ENCODE results near the gene MAN1A2. TPM values are rescaled to one million over a fixed set of nuclear protein-coding genes. Genes with fewer than 3 reads are reported as not detected.

MAN1A2 gene
- total RNA-seq, 4 donors from 2014 or later, result 23.3 to 77.6 (median 57.0) TPM

DNA sequence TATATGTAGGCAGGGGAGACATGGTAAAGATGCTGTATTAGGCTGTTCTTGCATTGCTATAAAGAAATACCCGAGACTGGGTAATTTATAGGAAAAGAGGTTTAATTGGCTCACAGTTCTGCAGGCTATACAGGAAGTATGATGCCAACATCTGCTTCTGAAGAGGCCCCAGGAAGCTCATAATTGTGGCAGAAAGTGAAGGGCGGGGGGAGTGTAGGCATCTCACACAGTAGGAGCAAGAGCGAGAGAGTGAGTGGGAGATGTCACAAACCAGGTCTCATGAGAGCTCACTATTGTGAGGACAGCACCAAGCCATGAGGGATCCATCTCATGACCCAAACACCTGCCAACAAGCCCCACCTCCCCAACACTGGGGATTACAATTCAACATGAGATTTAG is 21.1 kb downstream of the MAN1A2 start:
- Histone ChIP-seq H3K9me3 (peaks cover 0 to 10% of the 10 kb centered on the region in 2 donors), H3K4me1 (peaks cover 5 to 8% of the 10 kb centered on the region in 2 donors)

DNA sequence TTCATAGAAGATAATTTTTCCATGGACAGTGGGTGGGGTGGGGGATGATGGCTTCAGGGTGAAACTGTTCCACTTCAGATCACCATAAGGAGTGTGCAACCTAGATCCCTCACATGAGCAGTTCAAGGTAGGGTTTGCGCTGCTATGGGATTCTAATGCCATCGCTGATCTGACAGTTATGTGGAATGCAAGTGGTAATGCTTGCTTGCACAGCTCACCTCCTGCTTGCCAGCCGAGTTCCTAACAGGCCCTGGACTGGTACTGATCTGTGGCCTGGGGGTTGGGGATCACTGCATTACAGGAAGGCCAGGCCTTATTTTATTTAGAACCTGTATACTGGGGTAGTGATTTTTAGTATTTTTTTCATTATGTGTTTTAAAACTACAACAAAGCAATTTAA is 22.0 kb downstream of the MAN1A2 start:
- no peak for DNase-seq
- Histone ChIP-seq H3K4me3 (no peak overlapping the region), H3K36me3 (no peaks in the 10 kb centered on the region), H3K4me1 (peaks cover 5 to 8% of the 10 kb centered on the region in 2 donors), H3K9me3 (no peaks in the 10 kb centered on the region), H3K27ac (no peak overlapping the region), H3K27me3 (no peaks in the 10 kb centered on the region)
- no peak for TF ChIP-seq POLR2A (IDR thresholded peaks at IDR 0.05)
- TF ChIP-seq, protein P1, sequence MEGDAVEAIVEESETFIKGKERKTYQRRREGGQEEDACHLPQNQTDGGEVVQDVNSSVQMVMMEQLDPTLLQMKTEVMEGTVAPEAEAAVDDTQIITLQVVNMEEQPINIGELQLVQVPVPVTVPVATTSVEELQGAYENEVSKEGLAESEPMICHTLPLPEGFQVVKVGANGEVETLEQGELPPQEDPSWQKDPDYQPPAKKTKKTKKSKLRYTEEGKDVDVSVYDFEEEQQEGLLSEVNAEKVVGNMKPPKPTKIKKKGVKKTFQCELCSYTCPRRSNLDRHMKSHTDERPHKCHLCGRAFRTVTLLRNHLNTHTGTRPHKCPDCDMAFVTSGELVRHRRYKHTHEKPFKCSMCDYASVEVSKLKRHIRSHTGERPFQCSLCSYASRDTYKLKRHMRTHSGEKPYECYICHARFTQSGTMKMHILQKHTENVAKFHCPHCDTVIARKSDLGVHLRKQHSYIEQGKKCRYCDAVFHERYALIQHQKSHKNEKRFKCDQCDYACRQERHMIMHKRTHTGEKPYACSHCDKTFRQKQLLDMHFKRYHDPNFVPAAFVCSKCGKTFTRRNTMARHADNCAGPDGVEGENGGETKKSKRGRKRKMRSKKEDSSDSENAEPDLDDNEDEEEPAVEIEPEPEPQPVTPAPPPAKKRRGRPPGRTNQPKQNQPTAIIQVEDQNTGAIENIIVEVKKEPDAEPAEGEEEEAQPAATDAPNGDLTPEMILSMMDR (IDR thresholded peaks at IDR 0.05), result no peak
- intact Hi-C loops (cut with DNase I; ENCODE audit: low total_unique reads), result no loop called here

More for the DNA sequence above, 21.1 kb downstream of the MAN1A2 start:
- no peak for DNase-seq
- Histone ChIP-seq H3K27ac (no peak overlapping the region), H3K36me3 (no peaks in the 10 kb centered on the region), H3K27me3 (no peaks in the 10 kb centered on the region), H3K4me3 (no peak overlapping the region)
- intact Hi-C loops (cut with DNase I; ENCODE audit: low total_unique reads), result no loop called here
- TF ChIP-seq, protein P1 (IDR thresholded peaks at IDR 0.05), result no peak

DNA sequence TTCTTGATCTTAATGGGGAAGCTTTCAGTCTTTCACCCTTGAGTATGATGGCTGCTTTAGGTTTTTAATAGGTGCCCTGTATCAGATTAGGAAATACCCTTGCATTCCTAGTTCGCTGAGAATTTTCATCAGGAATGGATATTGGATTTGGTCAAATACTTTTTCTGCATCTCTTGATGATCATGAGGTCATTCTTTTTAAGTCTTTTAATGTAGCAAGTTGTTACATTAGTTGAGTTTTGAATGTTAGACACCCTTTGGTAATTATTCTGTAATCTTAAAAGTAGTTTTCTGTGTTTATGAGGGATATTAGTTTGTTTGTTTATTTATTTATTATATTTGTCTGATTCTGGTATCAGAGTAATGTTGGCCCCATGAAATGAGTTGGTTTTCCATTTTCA is 22.5 kb downstream of the MAN1A2 start:
- H3K4me1 ChIP-seq, result peaks cover 5 to 8% of the 10 kb centered on the region in 2 donors
- no peaks in the 10 kb centered on the region for H3K27me3 ChIP-seq
- H3K9me3 ChIP-seq, result no peaks in the 10 kb centered on the region
- no peak for DNase-seq
- TF ChIP-seq, protein P1 (IDR thresholded peaks at IDR 0.05), result no peak
- TF ChIP-seq POLR2A (IDR thresholded peaks at IDR 0.05), result no peak
- no peak overlapping the region for H3K4me3 ChIP-seq
- no peak overlapping the region for H3K27ac ChIP-seq
- no peaks in the 10 kb centered on the region for H3K36me3 ChIP-seq
- intact Hi-C loops (cut with DNase I; ENCODE audit: low total_unique reads), result no loop called here

DNA sequence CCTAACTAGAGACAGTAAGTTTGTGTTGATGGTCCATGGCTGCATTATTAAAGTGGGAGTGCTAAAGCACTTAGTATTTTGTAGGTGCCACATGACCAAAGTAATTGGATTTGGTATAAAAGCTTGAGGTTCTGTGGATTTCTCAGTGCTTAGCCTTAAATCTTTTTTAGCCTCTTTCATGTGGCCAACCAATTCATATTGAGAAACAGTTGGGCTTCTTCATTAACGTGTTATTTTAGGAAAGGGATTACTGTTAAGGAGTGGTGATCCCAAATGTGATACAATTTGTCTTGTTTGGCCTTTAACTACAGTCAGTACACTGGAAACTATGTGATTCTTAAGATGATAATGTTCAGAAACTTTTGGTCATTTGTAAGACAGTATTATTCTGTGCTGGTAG is 25.5 kb downstream of the MAN1A2 start:
- no peak for DNase-seq
- no peak overlapping the region for H3K4me3 ChIP-seq
- intact Hi-C loops (cut with DNase I; ENCODE audit: low total_unique reads), result no loop called here
- no peaks in the 10 kb centered on the region for H3K36me3 ChIP-seq
- TF ChIP-seq, protein P1 (IDR thresholded peaks at IDR 0.05), result no peak
- no peak for TF ChIP-seq POLR2A (IDR thresholded peaks at IDR 0.05)
- H3K4me1 ChIP-seq, result peaks cover 0 to 8% of the 10 kb centered on the region in 2 donors
- H3K9me3 ChIP-seq, result no peaks in the 10 kb centered on the region
- no peak overlapping the region for H3K27ac ChIP-seq
- H3K27me3 ChIP-seq, result no peaks in the 10 kb centered on the region

DNA sequence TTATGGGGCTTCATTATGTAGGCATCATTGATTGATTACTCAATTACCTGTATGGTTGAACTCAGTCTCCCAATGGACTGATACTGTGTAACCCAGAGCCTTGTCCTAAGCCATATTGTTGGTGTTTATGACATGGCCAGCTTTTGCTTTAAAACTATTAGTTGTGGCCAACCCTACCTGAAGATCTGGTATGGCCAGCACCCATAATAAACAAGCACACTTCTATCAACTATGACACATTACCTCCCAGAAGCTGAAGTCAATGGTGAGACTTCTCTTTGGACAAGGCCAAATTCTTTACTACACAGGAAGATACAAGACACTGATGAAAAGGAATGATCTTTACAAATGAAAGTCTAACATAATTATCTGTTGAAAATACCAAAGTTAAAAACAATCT is 28.8 kb downstream of the MAN1A2 start:
- no peaks in the 10 kb centered on the region for H3K27me3 ChIP-seq
- intact Hi-C loops (cut with DNase I; ENCODE audit: low total_unique reads), result no loop called here
- peaks cover 0 to 8% of the 10 kb centered on the region in 2 donors for H3K4me1 ChIP-seq
- H3K4me3 ChIP-seq, result no peak overlapping the region
- no peaks in the 10 kb centered on the region for H3K9me3 ChIP-seq
- DNase-seq, result no peak
- TF ChIP-seq, protein P1 (IDR thresholded peaks at IDR 0.05), result no peak
- no peak for TF ChIP-seq POLR2A (IDR thresholded peaks at IDR 0.05)
- H3K36me3 ChIP-seq, result no peaks in the 10 kb centered on the region
- no peak overlapping the region for H3K27ac ChIP-seq

Data from uterus (tissue), 4 donors.